ENCODE measurements around the gene TGFA.

TGFA gene

DNA sequence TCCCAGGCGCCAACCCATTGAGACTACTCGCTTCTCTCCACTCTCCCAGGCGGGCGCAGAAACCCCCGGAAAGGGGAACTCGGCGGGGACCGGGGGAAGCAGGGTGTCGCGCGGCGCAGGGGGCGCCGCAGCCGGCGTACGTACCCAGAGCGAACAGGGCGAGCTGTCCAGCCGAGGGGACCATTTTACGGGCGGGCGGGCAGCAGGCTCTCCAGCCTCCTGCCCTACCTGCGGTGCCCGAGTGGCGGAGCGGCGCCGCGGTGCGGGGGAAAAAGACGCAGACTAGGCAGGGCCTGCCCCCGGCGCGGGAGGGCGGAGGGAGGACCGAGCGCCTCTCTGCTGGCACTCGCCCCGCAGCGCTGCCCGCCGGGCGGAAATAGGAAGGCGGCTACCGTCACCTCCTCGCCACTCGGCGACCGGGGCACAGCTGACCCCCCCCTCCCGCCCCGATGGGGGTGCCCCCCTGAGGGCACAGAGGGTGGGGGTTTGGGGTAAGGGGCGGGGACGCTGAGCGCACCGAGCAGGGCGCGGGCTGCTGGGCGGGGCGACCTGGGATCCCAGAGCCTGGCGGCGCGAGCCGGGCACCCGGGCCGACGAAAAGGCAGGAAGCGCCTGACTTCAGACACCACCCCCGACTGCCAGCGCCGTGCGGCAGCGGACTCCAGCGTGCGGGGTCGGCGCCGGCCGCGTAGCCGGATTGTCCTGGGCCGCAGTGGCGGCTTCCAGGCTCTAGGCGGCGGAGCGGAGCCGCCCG is at the start of gene TGFA:
Gene TGFA, minus strand, starts transcription at position 243 of the 754 bp plus-strand sequence. Its CDS starts 59 bp downstream, at position 184.
- TF ChIP-seq, protein P1, sequence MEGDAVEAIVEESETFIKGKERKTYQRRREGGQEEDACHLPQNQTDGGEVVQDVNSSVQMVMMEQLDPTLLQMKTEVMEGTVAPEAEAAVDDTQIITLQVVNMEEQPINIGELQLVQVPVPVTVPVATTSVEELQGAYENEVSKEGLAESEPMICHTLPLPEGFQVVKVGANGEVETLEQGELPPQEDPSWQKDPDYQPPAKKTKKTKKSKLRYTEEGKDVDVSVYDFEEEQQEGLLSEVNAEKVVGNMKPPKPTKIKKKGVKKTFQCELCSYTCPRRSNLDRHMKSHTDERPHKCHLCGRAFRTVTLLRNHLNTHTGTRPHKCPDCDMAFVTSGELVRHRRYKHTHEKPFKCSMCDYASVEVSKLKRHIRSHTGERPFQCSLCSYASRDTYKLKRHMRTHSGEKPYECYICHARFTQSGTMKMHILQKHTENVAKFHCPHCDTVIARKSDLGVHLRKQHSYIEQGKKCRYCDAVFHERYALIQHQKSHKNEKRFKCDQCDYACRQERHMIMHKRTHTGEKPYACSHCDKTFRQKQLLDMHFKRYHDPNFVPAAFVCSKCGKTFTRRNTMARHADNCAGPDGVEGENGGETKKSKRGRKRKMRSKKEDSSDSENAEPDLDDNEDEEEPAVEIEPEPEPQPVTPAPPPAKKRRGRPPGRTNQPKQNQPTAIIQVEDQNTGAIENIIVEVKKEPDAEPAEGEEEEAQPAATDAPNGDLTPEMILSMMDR (IDR thresholded peaks at IDR 0.05) = peak; percentile 87
- peaks cover 63% of the 10 kb centered on the region for H3K27me3 ChIP-seq
- H3K27ac ChIP-seq = peak within 1 kb of the TSS; percentile 92
- H3K4me3 ChIP-seq (ENCODE audit: low read depth in 1 of 2, low read length in 1 of 2) = peak within 1 kb of the TSS; percentile 89 to 94
- H3K9me3 ChIP-seq = no peaks in the 10 kb centered on the region
- no peaks in the 10 kb centered on the region for H3K36me3 ChIP-seq
- H3K4me1 ChIP-seq (ENCODE audit: control insufficient read depth in 1 of 2, insufficient read depth in 1 of 2, low read depth in 1 of 2, low read length in 1 of 2) = peaks cover 27 to 28% of the 10 kb centered on the region in 2 experiments

DNA sequence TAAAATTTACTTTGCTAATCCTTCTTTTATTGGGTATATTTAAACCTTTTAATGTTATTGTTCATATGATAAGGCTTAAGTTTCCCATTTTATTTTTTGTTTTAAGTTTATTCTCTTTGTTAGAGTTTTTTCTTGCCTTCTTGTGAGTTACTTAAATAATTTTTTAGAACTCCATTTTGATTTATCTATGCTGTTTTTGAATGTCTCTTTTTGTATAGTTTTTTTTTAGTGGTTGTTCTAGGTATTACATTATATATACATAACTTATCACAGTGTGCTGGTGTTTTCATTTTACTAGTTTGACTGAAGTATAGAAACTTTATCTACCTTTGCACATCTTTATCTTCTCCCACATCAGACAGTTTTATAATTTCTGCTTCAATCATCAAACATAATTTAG is 49.4 kb upstream of the TGFA start:
- H3K27ac ChIP-seq = no peak overlapping the region
- no peaks in the 10 kb centered on the region for H3K36me3 ChIP-seq
- TF ChIP-seq, protein P1 (IDR thresholded peaks at IDR 0.05) = no peak
- no peak overlapping the region for H3K4me3 ChIP-seq (ENCODE audit: low read depth in 1 of 2, low read length in 1 of 2)
- no peaks in the 10 kb centered on the region for H3K9me3 ChIP-seq
- peaks cover 13% of the 10 kb centered on the region for H3K27me3 ChIP-seq
- no peaks in the 10 kb centered on the region for H3K4me1 ChIP-seq (ENCODE audit: control insufficient read depth in 1 of 2, insufficient read depth in 1 of 2, low read depth in 1 of 2, low read length in 1 of 2)

DNA sequence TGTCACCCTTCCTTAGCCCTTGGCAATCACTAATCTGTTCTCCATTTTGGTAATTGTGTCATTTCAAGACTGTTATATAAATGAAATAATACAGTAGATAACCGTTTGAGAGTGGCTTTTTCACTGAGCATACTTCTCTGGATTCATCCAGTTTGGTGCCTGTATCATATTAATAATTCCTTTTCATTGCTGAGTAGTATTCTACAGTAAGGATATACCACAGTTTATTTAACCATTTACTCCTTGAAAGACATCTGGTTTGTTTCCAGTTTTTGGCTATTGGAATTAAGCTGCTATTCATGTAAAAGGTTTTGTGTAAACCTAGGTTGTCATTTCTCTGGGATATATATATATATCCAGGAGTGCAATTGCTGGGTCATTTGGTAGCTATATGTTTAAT is 44.6 kb upstream of the TGFA start:
- Histone ChIP-seq H3K27me3 (peaks cover 7% of the 10 kb centered on the region), H3K9me3 (no peaks in the 10 kb centered on the region), H3K4me3 (ENCODE audit: low read depth in 1 of 2, low read length in 1 of 2) (no peak overlapping the region), H3K36me3 (no peaks in the 10 kb centered on the region), H3K4me1 (ENCODE audit: control insufficient read depth in 1 of 2, insufficient read depth in 1 of 2, low read depth in 1 of 2, low read length in 1 of 2) (no peaks in the 10 kb centered on the region), H3K27ac (no peak overlapping the region)
- TF ChIP-seq, protein P1 (IDR thresholded peaks at IDR 0.05) = no peak

DNA sequence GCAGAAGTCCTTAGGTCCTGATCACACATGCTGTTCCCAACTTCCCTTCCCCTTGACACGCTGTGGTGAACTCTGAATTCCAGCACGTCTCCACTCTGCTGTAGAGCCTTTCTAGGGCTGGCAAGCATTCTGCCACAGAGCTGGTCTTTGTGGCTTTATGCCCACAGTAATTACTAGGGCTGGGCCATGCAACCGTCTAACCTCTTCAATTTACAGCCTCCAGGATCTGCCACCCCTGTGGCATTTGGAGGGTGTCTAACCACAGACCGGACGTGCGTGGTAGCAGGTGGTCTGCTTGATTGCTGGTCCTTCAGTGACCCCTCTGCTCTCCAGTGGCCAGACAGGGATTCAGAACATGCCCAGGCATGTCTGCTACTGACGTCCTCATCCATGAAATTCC is 43.1 kb upstream of the TGFA start:
- Histone ChIP-seq H3K9me3 (no peaks in the 10 kb centered on the region), H3K4me3 (ENCODE audit: low read depth in 1 of 2, low read length in 1 of 2) (no peak overlapping the region), H3K27me3 (no peaks in the 10 kb centered on the region), H3K36me3 (no peaks in the 10 kb centered on the region), H3K4me1 (ENCODE audit: control insufficient read depth in 1 of 2, insufficient read depth in 1 of 2, low read depth in 1 of 2, low read length in 1 of 2) (no peaks in the 10 kb centered on the region), H3K27ac (no peak overlapping the region)
- TF ChIP-seq, protein P1 (IDR thresholded peaks at IDR 0.05) = no peak

DNA sequence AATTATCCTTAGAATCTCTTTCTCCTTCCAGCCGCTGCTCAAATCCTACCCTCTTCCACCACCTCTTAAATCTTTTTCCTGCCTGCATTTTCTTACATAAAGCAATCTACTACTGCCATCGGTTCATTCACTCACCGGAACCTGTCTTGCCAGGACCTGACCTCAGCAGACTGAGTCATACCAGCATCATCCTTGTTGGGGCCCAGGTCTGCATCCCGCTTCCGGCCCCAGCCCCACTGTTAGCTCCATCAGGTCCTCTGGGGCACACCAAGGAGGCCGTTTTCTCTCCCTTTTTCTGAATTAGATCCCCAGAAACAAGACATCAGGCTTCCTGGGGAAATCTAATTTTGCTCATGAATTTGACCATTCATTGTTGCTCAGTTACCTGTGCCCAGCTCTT is 42.7 kb upstream of the TGFA start:
- no peaks in the 10 kb centered on the region for H3K27me3 ChIP-seq
- no peak overlapping the region for H3K27ac ChIP-seq
- no peaks in the 10 kb centered on the region for H3K4me1 ChIP-seq (ENCODE audit: control insufficient read depth in 1 of 2, insufficient read depth in 1 of 2, low read depth in 1 of 2, low read length in 1 of 2)
- TF ChIP-seq, protein P1 (IDR thresholded peaks at IDR 0.05) = no peak
- no peaks in the 10 kb centered on the region for H3K9me3 ChIP-seq
- H3K4me3 ChIP-seq (ENCODE audit: low read depth in 1 of 2, low read length in 1 of 2) = no peak overlapping the region
- no peaks in the 10 kb centered on the region for H3K36me3 ChIP-seq

Data from neutrophil (primary cell).